GM20000 (cell line): ENCODE results near the gene CD53.
A peak's percentile ranks its signal among the peaks of the same experiment; 100 is the strongest.

ENCODE experiments used
- DNase-seq: peaks from one replicate; pipeline ENCODE4 v3.0.0; 2012; ENCODE audit warnings: low spot score
- TF ChIP-seq, protein P1 (sequence below): IDR thresholded peaks from 2 replicates; pipeline ENCODE4 v1.5.1; 2012; ENCODE audit warnings: mild to moderate bottlenecking, control low read depth; ENCODE audit errors: extremely low read depth, missing control alignments

The CD53 gene

DNA sequence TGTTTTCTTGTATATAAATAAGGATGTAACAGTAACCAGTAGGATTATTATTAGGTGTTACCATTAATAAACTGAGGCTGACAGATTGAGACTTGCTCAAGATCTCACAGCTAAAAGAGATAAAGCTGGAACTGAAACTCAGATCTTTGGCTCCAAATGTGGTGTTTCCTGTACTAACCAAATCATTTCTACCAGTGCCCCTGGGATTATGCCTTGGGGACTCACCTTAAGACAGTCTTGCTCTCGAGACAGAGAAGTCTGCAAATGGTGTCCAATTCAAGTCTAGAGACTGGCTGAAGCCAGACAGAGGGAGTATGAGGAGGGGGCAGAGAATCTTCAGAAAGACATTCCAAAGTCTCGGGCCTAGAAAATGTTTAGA, 593 bp upstream of the CD53 start:
- TF ChIP-seq, protein P1, sequence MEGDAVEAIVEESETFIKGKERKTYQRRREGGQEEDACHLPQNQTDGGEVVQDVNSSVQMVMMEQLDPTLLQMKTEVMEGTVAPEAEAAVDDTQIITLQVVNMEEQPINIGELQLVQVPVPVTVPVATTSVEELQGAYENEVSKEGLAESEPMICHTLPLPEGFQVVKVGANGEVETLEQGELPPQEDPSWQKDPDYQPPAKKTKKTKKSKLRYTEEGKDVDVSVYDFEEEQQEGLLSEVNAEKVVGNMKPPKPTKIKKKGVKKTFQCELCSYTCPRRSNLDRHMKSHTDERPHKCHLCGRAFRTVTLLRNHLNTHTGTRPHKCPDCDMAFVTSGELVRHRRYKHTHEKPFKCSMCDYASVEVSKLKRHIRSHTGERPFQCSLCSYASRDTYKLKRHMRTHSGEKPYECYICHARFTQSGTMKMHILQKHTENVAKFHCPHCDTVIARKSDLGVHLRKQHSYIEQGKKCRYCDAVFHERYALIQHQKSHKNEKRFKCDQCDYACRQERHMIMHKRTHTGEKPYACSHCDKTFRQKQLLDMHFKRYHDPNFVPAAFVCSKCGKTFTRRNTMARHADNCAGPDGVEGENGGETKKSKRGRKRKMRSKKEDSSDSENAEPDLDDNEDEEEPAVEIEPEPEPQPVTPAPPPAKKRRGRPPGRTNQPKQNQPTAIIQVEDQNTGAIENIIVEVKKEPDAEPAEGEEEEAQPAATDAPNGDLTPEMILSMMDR, result no peak
- peak; percentile 26 for DNase-seq

DNA sequence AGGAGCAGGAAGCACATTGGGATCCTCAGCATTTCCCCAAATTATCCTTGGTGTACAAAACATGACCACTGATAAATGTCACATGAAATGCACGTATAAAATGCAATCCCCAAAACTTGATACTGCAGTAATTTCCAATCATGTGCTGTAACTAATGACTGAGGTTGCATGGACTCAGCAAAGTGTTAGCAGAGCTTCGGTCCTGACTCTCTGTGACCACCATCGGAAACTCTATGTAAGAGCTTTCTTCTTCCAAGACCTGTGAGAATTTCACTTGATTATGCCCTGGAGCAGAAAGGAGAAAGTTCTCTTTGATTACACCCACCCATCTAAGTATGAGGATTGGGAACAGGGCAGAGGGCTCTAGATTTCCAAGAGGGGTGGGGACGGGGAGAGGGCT, 908 bp downstream of the CD53 start:
- TF ChIP-seq, protein P1, result no peak
- no peak for DNase-seq

DNA sequence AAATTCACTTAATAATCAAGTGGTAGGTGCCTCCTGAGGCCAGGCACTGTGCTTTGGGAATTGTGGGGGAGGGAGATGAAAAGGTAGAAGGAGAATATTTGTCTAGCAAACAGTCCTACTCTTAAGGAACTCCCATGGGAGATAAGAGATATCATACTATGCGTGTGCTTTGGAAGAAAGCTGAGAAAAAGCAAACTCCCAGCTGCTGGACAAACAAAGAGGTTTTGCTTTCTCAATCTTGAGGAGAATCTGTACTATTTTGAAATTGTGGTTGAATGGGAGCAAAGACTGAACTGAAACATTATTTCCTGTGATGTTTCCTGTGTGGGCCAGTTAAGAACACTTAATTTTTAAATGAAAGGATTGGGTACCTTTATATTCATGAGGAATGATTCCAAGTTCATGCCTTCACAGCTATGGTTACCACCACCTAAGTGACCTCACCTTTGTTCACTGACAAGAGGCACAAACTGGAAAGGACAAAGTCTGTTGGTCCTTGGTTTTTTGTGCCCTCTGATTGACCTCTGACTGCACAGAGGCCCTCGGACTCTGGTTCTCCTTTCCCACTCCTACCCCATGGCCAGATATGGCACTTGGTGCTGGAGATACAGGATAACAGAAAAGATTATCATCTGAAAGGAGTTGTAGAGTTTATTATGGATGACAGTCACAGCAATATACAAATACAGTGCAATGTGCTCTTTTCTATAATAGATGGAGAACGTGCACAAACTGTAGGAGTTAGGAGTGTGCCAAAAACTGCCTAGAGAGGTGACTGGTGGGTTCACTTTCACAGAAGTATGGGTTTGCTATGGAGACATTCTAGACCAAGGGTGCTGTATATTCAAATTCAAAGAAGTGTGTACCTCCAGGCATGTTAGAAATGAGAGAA, 1.6 kb downstream of the CD53 start:
- DNase-seq, result no peak
- TF ChIP-seq, protein P1, result no peak

DNA sequence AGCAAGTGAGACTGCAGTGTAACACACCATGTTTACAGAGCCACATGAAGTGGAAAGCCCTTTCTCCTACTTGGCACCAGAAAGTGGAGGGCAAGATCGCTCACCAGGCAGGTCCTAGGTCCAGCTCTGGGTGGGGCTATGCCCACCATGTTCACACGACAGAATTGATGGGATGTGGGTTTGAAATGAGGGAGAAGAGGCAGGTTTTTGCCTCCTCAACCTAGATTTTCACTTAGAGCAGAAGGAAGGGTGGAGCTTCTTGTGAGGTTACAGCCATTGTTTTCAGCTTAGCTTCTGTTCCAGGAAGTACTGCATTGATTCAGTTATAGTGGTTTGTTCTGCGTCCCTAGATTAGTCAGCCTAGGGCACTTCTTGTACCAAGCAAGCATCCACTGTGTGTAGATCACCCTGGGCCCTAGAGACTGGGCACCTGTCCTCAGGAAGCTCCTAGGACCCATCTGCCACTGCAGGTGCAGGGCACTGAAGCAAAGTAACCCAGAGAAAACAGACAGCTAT, 2.3 kb downstream of the CD53 start:
- TF ChIP-seq, protein P1, result no peak
- peak; percentile 55 for DNase-seq

DNA sequence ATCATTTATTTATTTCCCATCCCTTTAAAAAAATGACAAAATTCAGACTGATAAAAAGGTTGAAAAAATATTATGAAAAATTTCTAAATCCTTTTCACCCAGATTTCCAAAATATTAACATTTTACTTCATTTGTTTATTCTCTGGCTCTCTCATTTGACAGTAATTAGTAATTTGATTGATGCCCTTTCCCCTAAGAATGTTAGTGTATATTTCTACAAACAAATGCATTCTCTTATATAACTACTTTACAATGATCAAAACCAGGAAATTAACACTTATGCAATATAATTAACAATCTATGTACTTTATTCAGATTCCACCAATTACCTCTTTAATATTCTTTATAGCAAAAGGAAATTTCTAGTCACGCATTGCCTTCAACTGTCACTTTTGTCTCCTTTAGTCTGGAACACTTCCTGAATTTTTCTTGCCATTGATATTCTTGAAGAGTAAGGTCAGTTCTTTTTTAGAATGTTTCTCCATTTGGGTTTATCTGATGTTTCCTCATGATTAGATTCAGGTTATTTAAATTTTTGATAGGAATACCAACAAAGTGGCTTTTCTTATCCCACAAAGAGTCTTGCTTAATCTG, 3.9 kb downstream of the CD53 start:
- TF ChIP-seq, protein P1, result no peak
- DNase-seq, result no peak

DNA sequence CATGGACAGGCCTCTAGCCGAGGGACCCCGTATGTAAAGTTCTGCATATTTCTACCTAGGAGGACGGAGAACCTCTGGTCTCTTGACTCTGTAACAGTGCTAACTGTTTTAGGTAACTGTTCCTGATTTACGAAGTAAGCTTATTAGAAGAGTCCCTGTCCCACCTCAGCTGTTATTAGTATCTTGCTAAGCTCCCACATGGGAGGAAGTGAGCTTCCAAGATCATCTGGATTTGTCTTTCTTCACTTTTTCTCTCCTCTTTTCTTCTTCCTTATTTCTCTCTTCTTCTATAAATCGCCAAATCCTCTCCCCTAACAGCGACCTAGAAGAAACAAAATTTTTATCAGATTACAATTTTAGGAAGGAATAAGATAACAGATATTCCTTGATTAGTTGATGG, 4.4 kb downstream of the CD53 start:
- DNase-seq, result no peak
- TF ChIP-seq, protein P1, result no peak

DNA sequence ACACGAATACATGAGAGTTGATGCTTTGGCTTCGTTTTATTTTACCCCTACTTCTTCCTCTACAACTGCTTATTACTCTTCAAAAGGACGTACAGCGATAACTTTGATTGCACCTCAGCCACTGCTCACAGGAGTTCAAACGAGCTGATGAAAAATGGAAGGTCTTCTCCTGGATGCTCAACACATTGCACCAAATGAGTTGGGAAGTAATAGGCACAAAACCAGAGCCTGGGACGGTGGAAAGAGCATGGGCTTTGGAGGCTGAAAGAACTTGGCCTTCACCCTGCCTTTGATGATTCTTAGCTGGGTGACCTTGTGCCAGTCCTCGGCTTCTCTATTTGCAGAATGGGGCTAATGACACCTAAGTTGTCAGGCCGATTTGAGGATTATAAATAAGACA, 4.8 kb downstream of the CD53 start:
- no peak for DNase-seq
- TF ChIP-seq, protein P1, result no peak
